Muscle layer of duodenum (tissue), 2 donors: ENCODE data around the gene HCAR3.
"Not testable (repeated sequence)": the region's sequence is repeated elsewhere in the genome, so short reads cannot be mapped to it uniquely, and the experiment has no call there.

Experiments
- H3K27ac ChIP-seq: one replicate; pipeline ENCODE4 v1.7.0; 2013; ENCODE audit warnings: mild to moderate bottlenecking, low read length
- H3K27me3 ChIP-seq: one replicate; pipeline ENCODE4 v1.7.0; 2013; ENCODE audit warnings: low read depth, mild to moderate bottlenecking, control low read depth, low read length
- H3K36me3 ChIP-seq, 2 donors: one replicate each; pipeline ENCODE4 v1.7.0; 2013; ENCODE audit warnings: low read length in 2 of 2, control low read depth in 1 of 2, mild to moderate bottlenecking in 1 of 2; ENCODE audit not compliant: insufficient read depth in 2 of 2, control insufficient read depth in 1 of 2
- H3K4me1 ChIP-seq, 2 donors: one replicate each; pipeline ENCODE4 v1.7.0; 2013; ENCODE audit warnings: low read length in 2 of 2, mild to moderate bottlenecking in 2 of 2, control low read depth in 1 of 2, moderate library complexity in 1 of 2; ENCODE audit not compliant: insufficient read depth in 2 of 2, control insufficient read depth in 1 of 2
- H3K4me3 ChIP-seq, 2 donors: one replicate each; pipeline ENCODE4 v1.7.0; 2013; ENCODE audit warnings: low read length in 2 of 2, low read depth in 1 of 2, mild to moderate bottlenecking in 1 of 2
- H3K9me3 ChIP-seq, 2 donors: one replicate each; pipeline ENCODE4 v1.7.0; 2013; ENCODE audit warnings: low read length in 2 of 2, control low read depth in 1 of 2, mild to moderate bottlenecking in 1 of 2; ENCODE audit not compliant: control insufficient read depth in 1 of 2
- donor health status: healthy.

HCAR3 gene

DNA sequence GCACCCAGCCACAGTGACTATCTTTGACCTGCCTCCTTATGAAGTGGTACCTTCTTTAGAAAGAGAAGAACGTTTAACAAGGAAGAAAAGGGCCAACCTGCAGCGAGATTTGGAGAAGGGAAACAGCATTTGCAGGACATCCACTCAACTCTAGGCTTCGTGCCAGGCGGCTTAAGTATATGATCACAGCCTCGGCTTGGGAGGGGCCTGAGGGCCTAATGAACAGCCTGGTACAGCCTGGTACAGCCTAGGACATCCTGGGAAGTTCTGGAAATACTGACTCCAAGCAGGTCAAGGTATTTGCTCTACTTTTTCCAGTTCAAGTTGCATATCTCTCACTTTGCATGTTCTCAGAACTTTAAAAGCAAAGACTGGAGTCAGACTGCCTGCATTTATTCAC lies 29.5 kb downstream of the HCAR3 start:
- no peaks in the 10 kb centered on the region for H3K36me3 ChIP-seq
- H3K4me3 ChIP-seq, result no peak overlapping the region
- H3K9me3 ChIP-seq, result no peaks in the 10 kb centered on the region
- H3K4me1 ChIP-seq, result no peaks in the 10 kb centered on the region
- H3K27ac ChIP-seq, result no peak overlapping the region
- H3K27me3 ChIP-seq, result no peaks in the 10 kb centered on the region

- H3K27me3 ChIP-seq, result no peaks in the 10 kb centered on the region
- no peaks in the 10 kb centered on the region for H3K9me3 ChIP-seq
- no peak overlapping the region for H3K4me3 ChIP-seq
- H3K27ac ChIP-seq, result no peak overlapping the region
- H3K36me3 ChIP-seq, result no peaks in the 10 kb centered on the region
- no peaks in the 10 kb centered on the region for H3K4me1 ChIP-seq
These were observed 30.1 kb downstream of the HCAR3 start for GRCh38 chr12:122686538-122686937.

DNA sequence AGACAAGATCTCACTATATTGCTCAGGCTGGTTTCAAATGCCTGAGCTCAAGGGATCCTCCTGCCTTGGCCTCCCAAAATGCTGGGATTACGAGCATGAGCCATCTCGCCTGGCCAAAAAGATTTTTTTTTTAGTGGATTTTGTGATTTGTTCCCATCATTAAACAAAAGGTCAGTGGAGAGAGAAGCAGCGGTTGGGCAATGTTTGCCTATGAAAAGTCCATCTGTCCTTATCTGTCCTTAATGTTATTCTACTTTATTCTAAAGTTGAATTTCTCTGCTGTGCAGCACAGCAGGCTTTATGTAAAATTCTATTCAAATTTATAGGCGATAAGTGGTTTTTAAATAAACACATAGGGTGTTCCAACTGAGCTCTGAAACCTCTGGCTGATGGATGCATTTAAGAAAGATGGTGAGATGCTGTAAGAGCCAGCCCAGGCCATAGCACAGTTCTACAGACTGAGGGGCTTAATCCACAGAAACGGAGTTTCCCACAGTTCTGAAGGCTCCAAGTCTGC lies 32.3 kb downstream of the HCAR3 start:
- Histone ChIP-seq H3K4me1 (no peaks in the 10 kb centered on the region), H3K9me3 (no peaks in the 10 kb centered on the region), H3K27ac (no peak overlapping the region), H3K4me3 (no peak overlapping the region), H3K27me3 (no peaks in the 10 kb centered on the region), H3K36me3 (no peaks in the 10 kb centered on the region)

DNA sequence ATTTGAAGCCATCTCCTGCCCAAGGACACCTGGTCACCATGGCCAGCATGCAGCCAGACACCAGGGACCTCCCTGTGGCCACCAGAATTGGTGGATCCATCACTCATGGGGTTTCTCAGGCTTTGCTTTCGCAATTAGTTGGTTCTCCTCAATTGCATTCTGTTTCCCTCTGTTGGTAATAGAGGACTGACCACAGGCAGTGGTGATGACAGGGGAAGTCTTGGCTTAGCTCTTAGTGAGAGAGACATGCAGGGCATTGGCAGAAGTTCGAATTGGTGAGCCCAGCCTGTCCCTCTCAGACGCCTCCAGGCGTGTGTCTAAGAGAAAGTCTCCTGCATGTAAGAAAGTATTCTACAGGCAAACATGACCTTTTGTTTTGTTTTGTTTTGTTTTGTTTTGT lies 34.8 kb downstream of the HCAR3 start:
- no peaks in the 10 kb centered on the region for H3K9me3 ChIP-seq
- H3K4me1 ChIP-seq, result no peaks in the 10 kb centered on the region
- no peak overlapping the region for H3K4me3 ChIP-seq
- no peak overlapping the region for H3K27ac ChIP-seq
- no peaks in the 10 kb centered on the region for H3K36me3 ChIP-seq
- H3K27me3 ChIP-seq, result no peaks in the 10 kb centered on the region

- not testable (repeated sequence) for H3K27me3 ChIP-seq, H3K4me3 ChIP-seq, H3K36me3 ChIP-seq, H3K27ac ChIP-seq, H3K9me3 ChIP-seq, H3K4me1 ChIP-seq
These were observed 35.6 kb downstream of the HCAR3 start for GRCh38 chr12:122680989-122681388.

DNA sequence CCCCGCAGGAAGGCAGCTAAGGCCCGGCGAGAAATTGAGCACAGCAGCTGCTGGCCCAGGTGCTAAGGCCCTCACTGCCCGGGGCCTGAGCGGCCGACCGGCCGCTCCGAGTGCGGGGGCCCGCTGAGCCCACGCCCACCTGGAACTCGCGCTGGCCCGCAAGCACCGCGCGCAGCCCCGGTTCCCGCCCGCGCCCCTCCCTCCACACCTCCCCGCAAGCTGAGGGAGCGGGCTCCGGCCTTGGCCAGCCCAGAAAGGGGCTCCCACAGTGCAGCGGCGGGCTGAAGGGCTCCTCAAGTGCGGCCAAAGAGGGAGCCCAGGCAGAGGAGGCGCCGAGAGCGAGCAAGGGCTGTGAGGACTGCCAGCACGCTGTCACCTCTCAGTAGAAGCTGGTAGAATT lies 39.8 kb downstream of the HCAR3 start:
- H3K4me3 ChIP-seq, H3K36me3 ChIP-seq, H3K9me3 ChIP-seq, H3K4me1 ChIP-seq, H3K27ac ChIP-seq, H3K27me3 ChIP-seq: not testable (repeated sequence)

DNA sequence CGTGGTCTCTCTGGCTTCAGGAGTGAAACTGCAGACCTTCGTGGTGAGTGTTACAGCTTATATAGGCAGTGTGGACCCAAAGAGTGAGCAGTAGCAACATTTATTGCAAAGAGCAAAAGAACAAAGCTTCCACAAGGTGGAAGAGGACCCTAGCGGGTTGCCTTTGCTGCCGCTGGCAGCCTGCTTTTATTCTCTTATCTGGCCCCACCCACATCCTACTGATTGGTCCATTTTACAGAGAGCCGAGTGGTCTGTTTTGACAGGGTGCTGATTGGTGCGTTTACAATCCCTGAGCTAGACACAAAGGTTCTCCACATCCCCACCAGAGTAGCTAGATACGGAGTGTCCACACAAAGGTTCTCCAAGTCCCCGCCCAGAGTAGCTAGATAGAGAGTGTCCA lies 40.6 kb downstream of the HCAR3 start:
- not testable (repeated sequence) for H3K4me1 ChIP-seq, H3K27ac ChIP-seq, H3K4me3 ChIP-seq, H3K27me3 ChIP-seq, H3K36me3 ChIP-seq, H3K9me3 ChIP-seq

DNA sequence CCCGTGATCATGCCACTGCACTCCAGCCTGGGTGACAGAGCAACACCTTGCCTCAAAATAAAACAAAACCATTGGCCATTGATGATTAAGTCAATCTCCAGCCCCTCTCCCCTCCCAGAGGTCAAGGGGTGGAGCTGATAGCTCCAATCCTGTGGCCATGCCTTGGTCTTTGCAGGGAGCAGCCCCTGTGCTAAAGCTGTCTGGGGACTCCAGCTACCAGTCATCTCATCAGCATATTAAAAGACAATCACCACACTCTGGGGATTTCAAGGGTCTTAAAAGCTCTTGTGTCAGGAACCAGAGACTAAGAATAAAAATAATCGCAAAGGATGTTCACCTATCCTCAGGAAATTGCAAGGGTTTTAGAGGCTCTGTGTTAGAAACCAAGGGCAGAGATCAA lies 44.1 kb downstream of the HCAR3 start:
- Histone ChIP-seq H3K4me1 (no peaks in the 10 kb centered on the region), H3K27me3 (no peaks in the 10 kb centered on the region), H3K27ac (no peak overlapping the region), H3K36me3 (no peaks in the 10 kb centered on the region), H3K9me3 (no peaks in the 10 kb centered on the region), H3K4me3 (no peak overlapping the region)

DNA sequence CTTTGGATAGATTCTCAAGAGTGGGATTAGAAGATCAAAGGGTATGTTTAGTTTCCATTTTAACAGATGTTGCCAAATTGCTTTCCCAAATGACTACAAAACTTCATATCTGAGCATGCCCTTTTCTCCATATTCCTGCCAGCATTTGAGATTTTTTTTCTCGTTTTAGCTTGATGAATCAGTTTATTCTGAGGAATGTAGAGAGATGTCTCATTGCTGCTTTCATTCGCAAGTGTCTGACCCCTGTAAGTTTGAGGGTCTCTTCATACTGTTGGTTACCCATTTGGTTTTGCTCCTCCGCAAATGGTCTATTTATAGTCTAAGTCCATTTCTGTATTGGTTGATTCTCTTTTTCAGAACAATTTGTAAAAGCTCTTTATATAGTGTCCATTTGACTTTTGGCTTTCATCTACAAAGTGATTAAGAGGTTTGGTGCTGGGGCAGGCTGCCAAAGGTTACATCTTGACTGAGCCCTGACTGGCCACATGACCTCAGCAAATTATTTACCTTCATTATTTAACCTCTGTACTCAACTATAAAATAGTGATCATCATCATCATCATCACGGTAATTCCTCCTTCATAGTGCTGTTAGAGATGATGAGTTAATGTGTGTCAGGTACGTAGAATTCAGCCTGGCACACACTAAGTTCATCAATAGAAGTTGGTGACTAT lies 47.1 kb downstream of the HCAR3 start:
- Histone ChIP-seq H3K27ac (no peak overlapping the region), H3K4me1 (no peaks in the 10 kb centered on the region), H3K36me3 (no peaks in the 10 kb centered on the region), H3K9me3 (no peaks in the 10 kb centered on the region), H3K4me3 (no peak overlapping the region), H3K27me3 (no peaks in the 10 kb centered on the region)

DNA sequence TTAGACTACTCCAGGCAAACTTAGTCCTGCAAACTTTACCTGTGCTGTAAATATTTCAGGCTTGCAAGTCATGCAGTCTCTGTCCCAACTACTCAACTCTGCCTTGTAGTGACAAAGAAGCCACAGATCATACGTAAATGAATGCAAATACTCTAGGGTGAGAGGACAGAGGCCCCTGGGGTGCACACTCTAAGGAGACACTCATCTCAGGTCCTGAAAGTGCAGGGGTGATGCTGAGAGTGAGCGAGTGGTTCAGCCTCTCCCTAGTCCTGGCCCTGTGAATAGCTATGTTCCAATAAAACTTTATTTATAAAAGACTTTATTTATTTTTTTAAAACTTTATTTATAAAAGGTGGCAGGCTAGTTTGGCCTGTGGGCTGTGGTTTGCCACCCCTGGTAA lies 48.3 kb downstream of the HCAR3 start:
- no peaks in the 10 kb centered on the region for H3K9me3 ChIP-seq
- no peak overlapping the region for H3K27ac ChIP-seq
- H3K4me1 ChIP-seq, result no peaks in the 10 kb centered on the region
- no peaks in the 10 kb centered on the region for H3K27me3 ChIP-seq
- no peak overlapping the region for H3K4me3 ChIP-seq
- no peaks in the 10 kb centered on the region for H3K36me3 ChIP-seq

DNA sequence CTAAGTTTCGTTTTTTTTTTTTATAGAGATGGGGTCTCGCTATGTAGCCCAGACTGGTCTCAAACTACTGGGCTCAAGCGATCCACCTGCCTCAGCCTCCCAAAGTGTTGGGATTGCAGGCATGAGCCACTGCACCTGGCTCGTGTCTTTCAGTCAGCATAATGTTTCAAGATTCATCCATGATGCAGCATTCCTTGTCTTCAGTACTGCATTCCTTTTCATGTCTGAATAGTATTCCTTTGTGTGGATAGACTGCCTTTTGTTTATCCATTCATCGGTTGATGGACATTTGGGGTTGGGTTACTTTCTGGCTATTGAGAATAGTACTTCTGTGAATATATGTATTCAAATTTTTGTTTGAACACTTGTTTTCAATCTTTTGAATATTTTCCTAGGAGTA lies 50.9 kb downstream of the HCAR3 start:
- Histone ChIP-seq H3K27me3 (no peaks in the 10 kb centered on the region), H3K9me3 (no peaks in the 10 kb centered on the region), H3K4me3 (no peak overlapping the region), H3K36me3 (no peaks in the 10 kb centered on the region), H3K4me1 (no peaks in the 10 kb centered on the region), H3K27ac (no peak overlapping the region)

DNA sequence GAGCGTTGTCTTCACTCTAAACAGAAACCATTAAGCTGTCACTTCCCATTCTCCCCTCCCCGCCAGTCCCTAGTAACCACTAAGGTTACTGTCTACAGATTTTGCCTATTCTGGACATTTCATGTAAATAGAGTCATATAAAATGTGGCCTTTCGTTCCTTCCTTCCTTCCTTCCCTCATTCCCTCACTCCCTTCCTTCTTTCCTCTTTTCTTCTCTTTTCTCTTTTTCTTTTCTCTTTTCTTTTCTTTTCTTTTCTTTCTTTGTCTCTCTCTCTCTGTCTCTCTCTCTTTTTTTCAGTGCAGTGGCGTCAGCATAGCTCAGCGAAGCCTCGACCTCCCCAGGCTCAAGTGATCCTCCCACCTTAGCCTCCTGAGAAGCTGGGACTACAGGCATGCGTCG lies 51.3 kb downstream of the HCAR3 start:
- Histone ChIP-seq H3K9me3 (no peaks in the 10 kb centered on the region), H3K4me3 (no peak overlapping the region), H3K4me1 (no peaks in the 10 kb centered on the region), H3K27me3 (no peaks in the 10 kb centered on the region), H3K27ac (no peak overlapping the region), H3K36me3 (no peaks in the 10 kb centered on the region)
